ENCODE measurements around the gene ANKRD44.

The ANKRD44 gene

GRCh38 chr2:197170208-197170607 is 140.4 kb downstream of the ANKRD44 start:
- no peak for DNase-seq

- DNase-seq = peak; percentile 76
Measured at GRCh38 chr2:197168705-197169104, 141.9 kb downstream of the ANKRD44 start.

GRCh38 chr2:197167608-197168314 is 142.8 kb downstream of the ANKRD44 start:
- DNase-seq = no peak

- no peak for DNase-seq
Measured at GRCh38 chr2:197165020-197165419, 145.6 kb downstream of the ANKRD44 start.

GRCh38 chr2:197164141-197164754 is 146.3 kb downstream of the ANKRD44 start:
- DNase-seq = peak; percentile 49

- no peak for DNase-seq
Measured at GRCh38 chr2:197163712-197164140, 146.9 kb downstream of the ANKRD44 start.

GRCh38 chr2:197161774-197162173 is 148.8 kb downstream of the ANKRD44 start:
- no peak for DNase-seq

GRCh38 chr2:197159661-197160211 is 150.8 kb downstream of the ANKRD44 start:
- no peak for DNase-seq

- no peak for DNase-seq
Measured at GRCh38 chr2:197158591-197159550, 151.7 kb downstream of the ANKRD44 start.

- DNase-seq = no peak
Measured at GRCh38 chr2:197157879-197158537, 152.6 kb downstream of the ANKRD44 start.

GRCh38 chr2:197156771-197157170 is 153.8 kb downstream of the ANKRD44 start:
- no peak for DNase-seq

GRCh38 chr2:197152451-197153228 is 157.9 kb downstream of the ANKRD44 start:
- DNase-seq = peak; percentile 19

GRCh38 chr2:197149546-197149945 is 161.0 kb downstream of the ANKRD44 start:
- no peak for DNase-seq

GRCh38 chr2:197148401-197148800 is 162.2 kb downstream of the ANKRD44 start:
- DNase-seq = no peak

GRCh38 chr2:197147942-197148341 is 162.6 kb downstream of the ANKRD44 start:
- no peak for DNase-seq

GRCh38 chr2:197146995-197147394 is 163.6 kb downstream of the ANKRD44 start:
- DNase-seq = no peak

- peak; percentile 51 for DNase-seq
Measured at GRCh38 chr2:197145471-197146056, 165.0 kb downstream of the ANKRD44 start.

GRCh38 chr2:197144183-197144582 is 166.4 kb downstream of the ANKRD44 start:
- DNase-seq = no peak

- no peak for DNase-seq
Measured at GRCh38 chr2:197141702-197142473, 168.7 kb downstream of the ANKRD44 start.

- DNase-seq = no peak
Measured at GRCh38 chr2:197140045-197140444, 170.5 kb downstream of the ANKRD44 start.
